ENCODE results near the gene GPX3. TPM values are rescaled to one million over a fixed set of nuclear protein-coding genes. Genes with fewer than 3 reads are reported as not detected.

GPX3 gene
- total RNA-seq, 1 experiment from 2014 or later, result 20.4 TPM

GRCh38 chr5:150992705-150993104 lies 27.7 kb upstream of the GPX3 start:
- H4K91ac ChIP-seq (ENCODE audit: insufficient read length, low read depth, low read length), result no peak overlapping the region
- no peaks in the 10 kb centered on the region for H3K23me2 ChIP-seq (ENCODE audit: insufficient read length, low read depth, low read length, poor library complexity, severe bottlenecking)
- no peak overlapping the region for H2BK20ac ChIP-seq (ENCODE audit: low read depth, low read length, poor library complexity, severe bottlenecking)
- H4K8ac ChIP-seq (replicated peaks; ENCODE audit: insufficient read length, low read depth, low read length), result no peak overlapping the region
- Mint-ChIP-seq H3K4me1 (no peaks in the 10 kb centered on the region), H3K36me3 (ENCODE audit: insufficient read depth in 1 of 3, low read depth in 3 of 3) (peaks cover 0 to 2% (median 2%) of the 10 kb centered on the region in 3 experiments; a peak in 4 of 7 replicates), H3K9me3 (peaks cover 10 to 44% of the 10 kb centered on the region in 2 experiments), H3K4me3 (no peak overlapping the region), H3K27ac (no peak overlapping the region), H3K27me3 (ENCODE audit: low read depth) (peaks cover 4% of the 10 kb centered on the region)
- no peak overlapping the region for H2BK5ac ChIP-seq (ENCODE audit: insufficient read length, low read length)
- H3K23ac ChIP-seq (ENCODE audit: insufficient read length, low read depth, low read length), result no peak overlapping the region
- H3K27me3 ChIP-seq (ENCODE audit: insufficient read depth, low read length), result no peaks in the 10 kb centered on the region
- no peak overlapping the region for H2BK120ac ChIP-seq (ENCODE audit: low read depth, low read length, poor library complexity, severe bottlenecking)
- H3T11ph ChIP-seq (ENCODE audit: low read length), result no peak overlapping the region
- no peak overlapping the region for H2AK5ac ChIP-seq (ENCODE audit: insufficient read length, low read length)
- no peak overlapping the region for H3K14ac ChIP-seq (ENCODE audit: insufficient read depth, low read length)
- H3K4me2 ChIP-seq (ENCODE audit: insufficient read depth, insufficient read length, low read length), result no peak overlapping the region
- no peaks in the 10 kb centered on the region for H3K9me3 ChIP-seq (ENCODE audit: control insufficient read depth, low read depth, low read length)
- H3K4me1 ChIP-seq (ENCODE audit: insufficient read depth, low read length), result no peaks in the 10 kb centered on the region
- H3K27ac ChIP-seq (ENCODE audit: insufficient read length, low read depth, low read length), result no peak overlapping the region
- no peaks in the 10 kb centered on the region for H3K79me1 ChIP-seq (ENCODE audit: insufficient read depth, low read depth, low read length, poor library complexity, severe bottlenecking)
- H3K4ac ChIP-seq (ENCODE audit: low read depth, low read length), result no peak overlapping the region
- no peak overlapping the region for H2AFZ ChIP-seq (ENCODE audit: low read length)
- no peak for TF ChIP-seq CTCF (conservative IDR thresholded peaks at IDR 0.05)
- WGBS (ENCODE audit: extremely low coverage, insufficient read length, low lambda C conversion rate), result no CpG with 5 or more reads among the region's 6 CpGs
- H3K9ac ChIP-seq (ENCODE audit: extremely low read depth, insufficient read length, low read length), result no peak overlapping the region
- no peak overlapping the region for H4K5ac ChIP-seq (ENCODE audit: insufficient read length, low read depth, low read length)
- H2BK15ac ChIP-seq (ENCODE audit: low read depth, low read length), result no peak overlapping the region
- no peaks in the 10 kb centered on the region for H4K20me1 ChIP-seq (ENCODE audit: control insufficient read depth, insufficient read depth, insufficient read length)
- H3K18ac ChIP-seq (ENCODE audit: insufficient read length, low read depth, low read length), result no peak overlapping the region
- no peak overlapping the region for H2BK12ac ChIP-seq (ENCODE audit: insufficient read length, low read depth, low read length)
- no peak overlapping the region for H3K56ac ChIP-seq (ENCODE audit: insufficient read length, low read depth, low read length)
- DNase-seq, result no peak
- no peaks in the 10 kb centered on the region for H3K79me2 ChIP-seq (ENCODE audit: insufficient read depth, low read length)

Measured in H9 (cell line).